Fibroblast of skin of left biceps (primary cell): ENCODE measurements around the gene ADIPOR2.
"Not testable (repeated sequence)": the region's sequence is repeated elsewhere in the genome, so short reads cannot be mapped to it uniquely, and the experiment has no call there.

Experiments
- DNase-seq, 2 experiments: peaks; one replicate each; pipeline ENCODE4 v3.0.0-alpha.2; 2013; ENCODE audit warnings: low read depth in 2 of 2

ADIPOR2 gene

DNA sequence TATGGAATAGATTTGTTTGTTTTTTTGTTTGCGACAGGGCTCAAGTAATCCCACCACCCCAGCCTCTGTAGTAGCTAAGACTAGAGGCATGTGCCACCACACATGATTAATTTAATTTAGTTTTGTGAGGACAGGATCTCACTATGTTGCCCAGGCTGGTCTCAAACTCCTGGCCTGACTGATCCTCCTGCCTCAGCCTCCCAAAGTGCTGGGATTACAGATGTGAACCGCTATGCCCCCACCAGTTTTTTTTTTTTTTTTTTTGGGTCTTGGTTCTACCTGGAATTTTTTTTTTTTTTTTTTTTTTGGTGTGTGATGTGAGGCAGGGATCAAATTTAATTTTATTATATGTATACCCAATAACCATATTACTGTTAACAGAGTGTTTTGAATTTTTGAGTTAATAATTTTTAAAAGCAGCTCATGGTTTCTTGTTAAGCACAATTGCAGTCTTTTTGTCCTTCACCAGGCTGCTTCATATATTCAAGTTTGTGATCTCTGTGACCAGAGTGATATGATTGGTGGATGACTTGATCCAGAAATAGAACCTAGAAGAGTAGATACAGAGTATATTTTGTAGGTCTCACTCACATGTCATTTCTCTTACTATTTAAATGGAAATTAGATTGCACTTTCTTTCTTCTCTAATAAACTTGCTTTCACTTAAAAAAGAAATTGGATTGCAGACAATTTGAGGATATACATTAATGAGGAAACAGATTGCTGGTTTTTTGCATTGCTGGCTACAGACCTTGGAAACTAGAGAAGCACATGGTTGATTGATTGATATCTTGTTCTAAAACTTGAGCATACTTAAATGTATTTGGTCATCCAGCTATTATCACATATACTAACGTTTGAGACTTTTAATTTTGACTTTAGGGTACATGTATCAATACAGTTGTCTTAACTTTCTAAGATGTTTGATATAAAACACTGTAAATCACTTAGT lies 13.2 kb downstream of the ADIPOR2 start:
- DNase-seq: no peak

DNA sequence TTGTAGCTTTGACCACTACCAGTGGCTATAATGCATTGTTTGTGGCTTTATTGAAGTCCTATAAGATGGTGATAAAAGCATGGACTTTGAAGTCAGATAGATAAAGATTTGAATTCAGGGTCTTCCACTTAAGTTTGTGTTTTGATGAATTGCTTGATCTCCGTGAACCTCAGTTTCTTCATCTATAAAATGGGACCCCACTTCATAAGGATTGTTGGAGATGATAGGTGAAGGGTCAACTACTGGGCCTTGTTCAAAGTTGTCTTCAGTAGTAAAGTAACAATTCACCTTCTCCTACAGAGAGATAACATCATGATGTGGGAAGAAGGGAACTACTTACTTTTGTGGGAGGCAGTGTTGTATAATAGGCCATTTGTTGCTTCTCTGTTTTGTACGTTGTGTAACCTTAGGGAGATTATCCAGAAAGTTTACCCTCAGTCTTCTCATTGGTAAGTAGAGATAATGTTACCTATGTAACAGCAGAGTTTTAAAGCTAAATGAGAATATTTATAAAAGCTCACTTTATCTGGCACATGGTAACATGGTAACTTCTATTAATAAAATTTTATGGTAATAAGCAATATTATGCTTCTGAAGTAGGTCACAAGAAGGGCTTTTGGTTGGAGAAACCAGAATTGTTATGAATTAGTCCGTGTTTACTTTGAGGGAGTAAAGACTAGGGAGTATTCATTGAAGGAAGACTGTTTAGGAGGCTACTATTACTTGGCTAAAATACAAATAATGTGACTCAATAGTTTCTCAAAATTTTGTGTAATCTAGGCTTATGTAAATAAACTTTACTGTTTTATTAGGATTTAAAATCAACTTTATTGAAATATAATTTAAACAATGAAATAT lies 15.1 kb downstream of the ADIPOR2 start:
- DNase-seq: no peak

DNA sequence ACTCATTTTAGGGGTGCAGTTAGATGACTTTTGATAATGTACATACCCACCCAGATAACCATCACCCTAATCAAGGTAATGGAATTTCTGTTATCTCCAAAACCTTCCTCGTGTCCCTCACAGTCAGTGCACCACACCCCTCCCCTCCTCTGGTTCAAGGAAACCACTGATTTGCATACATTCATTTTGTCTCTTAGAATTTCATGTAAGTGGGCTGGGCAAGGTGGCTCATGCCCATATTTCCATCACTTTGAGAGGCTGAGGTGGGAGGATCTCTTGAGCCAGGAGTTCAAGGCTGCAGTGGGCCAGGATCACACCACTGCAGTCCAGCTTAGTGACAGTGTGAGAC lies 15.7 kb downstream of the ADIPOR2 start:
- no peak for DNase-seq

DNA sequence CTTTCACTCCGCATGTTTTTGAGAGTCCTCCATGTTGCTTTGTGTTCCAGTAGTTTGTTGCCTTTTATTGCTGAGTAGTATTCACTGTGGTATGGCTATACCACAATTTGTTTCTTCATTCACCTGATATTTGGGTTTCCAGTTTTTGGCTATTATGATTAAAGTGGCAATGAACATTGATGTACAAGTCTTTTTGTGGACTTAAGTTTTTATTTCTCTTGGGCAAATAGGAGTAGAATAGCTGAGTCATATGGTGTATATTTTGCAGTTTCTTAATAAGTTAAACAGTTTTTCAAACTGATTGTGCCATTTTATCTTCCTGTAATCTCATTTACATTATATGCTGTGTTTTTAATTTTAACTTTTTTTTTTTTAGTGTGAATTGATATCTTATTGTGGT lies 16.2 kb downstream of the ADIPOR2 start:
- no peak for DNase-seq

DNA sequence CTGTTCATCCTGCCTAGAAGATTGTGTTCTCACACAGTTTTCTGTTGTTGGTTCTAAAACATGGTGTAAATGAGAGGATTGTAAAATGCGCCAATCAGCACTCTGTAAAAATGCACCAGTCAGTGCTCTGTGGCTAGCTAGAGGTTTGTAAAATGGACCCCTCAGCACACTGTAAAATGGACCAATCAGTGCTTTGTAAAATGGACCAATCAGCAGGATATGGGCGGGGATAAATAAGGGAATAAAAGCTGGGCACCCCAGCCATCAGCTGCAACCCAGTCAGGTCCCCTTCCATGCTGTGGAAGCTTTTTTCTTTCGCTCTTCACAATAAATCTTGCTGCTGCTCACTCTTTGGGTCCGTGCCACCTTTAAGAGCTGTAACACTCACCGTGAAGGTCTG lies 19.1 kb downstream of the ADIPOR2 start:
- DNase-seq: not testable (repeated sequence)

DNA sequence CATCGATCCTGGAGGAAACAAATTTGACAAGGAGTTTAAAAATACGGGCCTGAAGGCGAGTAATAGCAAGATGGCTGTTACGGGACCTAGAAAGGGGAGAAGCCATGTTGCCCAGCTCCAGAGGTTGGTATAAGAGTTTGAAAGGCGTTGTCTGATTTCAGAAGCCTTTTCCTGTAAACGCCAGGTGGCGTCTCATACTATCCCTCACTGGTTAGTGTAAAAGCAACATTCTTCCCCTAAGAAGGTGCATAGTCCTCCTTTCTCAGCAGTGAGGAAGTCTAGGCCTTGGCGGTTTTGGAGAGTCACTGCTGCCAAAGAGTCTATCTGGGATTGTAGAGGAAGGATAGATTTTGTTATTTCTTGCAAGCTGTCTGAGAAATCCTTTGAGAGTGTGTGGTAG lies 20.0 kb downstream of the ADIPOR2 start:
- DNase-seq: not testable (repeated sequence)

DNA sequence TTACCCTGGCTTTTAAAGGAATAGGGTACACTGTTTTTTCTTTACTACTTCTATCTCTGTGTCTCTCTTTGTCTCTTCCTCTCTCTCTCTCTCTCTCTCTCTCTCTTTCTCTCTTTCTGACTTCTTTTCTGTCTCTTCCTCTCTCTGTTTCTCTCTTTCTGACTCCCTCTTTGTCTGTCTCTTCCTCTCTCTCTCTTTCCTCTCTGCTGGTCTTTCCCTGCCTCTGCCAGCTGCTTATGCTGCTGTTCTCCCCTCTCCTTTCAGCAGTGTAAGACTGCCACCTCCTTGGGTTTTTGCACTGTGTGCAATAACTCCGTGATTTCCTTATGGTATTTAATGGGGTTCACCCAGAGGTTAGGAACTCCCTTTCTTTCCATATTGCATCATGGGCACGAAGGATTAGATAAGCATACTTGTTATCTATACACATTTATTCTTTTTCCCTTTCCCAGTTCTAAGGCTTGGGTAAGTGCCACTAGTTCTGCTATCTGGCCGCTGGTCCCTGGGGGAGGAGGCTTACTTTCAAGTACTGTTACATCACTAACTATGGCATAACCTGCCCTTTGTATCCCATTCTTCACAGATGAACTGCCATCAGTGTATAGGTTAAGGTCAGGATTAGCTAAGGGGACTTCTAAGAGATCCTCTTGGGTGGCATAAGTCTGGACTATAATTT lies 20.8 kb downstream of the ADIPOR2 start:
- DNase-seq: not testable (repeated sequence)

DNA sequence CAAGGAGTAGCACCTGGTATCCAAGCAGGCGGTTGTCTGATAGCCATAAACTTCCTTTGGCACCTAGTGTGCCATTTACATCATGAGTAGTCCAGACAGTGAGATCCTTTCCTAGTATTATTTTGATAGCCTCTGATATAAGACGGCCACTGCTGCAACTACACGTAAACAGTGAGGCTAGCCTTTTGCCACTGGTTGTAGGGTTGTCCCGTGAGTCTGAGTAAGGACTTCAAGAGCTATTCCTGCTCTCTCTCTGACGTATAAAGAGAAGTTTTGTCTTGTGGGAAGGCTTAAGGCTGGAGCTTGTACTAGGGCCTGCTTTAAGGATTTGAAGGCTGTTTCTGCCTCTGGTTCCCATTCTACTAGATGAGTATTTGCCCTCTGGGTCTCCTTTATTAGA lies 21.4 kb downstream of the ADIPOR2 start:
- not testable (repeated sequence) for DNase-seq

DNA sequence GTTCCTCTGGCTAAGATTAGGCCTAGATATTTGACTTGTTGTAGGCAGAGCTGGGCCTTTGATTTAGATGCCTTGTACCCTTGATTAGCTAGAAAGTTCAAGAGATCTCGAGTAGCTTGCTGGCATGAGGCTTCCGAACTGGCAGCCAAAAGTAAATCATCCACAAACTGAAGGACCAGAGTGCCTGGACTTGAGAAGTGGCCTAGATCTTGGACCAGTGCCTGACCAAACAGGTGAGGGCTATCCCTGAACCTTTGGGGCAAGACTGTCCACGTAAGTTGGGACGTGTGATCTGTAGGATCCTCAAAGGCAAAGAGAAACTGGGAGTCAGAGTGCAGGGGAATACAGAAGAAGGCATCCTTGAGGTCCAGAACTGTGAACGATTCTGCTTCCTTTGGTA lies 22.0 kb downstream of the ADIPOR2 start:
- DNase-seq: not testable (repeated sequence)

DNA sequence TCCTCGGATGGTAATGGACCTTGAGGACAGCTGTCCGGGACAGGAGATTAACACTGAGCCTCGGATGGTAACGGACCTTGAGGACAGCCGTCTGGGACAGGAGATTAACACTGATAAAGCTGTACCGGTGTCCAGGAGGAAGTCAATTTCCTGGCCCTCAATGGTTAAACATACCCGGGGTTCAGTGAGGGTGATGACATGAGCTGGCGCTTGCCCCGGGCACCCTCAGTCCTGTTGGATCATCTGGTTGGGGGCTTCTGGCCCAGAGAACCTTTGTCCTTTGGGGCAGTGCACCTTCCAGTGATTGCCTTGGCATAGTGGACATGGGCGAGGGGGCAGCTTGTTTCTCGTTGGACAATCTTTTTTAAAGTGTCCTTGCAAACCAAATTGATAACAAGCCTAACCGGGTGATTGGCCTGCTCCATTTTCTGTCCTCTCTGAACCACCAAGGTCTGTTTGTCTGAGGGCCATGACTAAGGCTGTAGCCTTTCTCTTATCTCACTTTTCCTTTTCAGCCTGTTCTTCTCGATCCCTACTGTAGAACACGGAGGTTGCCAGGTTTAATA lies 23.0 kb downstream of the ADIPOR2 start:
- DNase-seq: not testable (repeated sequence)

DNA sequence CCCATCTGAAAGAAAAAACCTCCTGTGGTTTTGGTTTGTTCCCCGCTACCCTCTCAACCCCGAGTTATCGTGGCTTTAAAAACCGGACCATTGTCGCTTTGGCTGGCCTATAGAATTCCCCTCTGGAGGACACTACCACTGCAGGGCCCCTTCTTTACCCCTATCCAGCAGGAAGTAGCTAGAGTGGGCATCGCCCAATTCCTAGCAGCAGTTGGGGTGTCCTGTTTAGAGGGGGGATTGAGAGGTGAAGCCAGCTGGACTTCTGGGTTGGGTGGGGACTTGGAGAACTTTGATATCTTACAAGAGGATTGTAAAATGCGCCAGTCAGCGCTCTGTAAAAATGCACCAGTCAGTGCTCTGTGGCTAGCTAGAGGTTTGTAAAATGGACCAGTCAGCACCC lies 24.6 kb downstream of the ADIPOR2 start:
- not testable (repeated sequence) for DNase-seq

DNA sequence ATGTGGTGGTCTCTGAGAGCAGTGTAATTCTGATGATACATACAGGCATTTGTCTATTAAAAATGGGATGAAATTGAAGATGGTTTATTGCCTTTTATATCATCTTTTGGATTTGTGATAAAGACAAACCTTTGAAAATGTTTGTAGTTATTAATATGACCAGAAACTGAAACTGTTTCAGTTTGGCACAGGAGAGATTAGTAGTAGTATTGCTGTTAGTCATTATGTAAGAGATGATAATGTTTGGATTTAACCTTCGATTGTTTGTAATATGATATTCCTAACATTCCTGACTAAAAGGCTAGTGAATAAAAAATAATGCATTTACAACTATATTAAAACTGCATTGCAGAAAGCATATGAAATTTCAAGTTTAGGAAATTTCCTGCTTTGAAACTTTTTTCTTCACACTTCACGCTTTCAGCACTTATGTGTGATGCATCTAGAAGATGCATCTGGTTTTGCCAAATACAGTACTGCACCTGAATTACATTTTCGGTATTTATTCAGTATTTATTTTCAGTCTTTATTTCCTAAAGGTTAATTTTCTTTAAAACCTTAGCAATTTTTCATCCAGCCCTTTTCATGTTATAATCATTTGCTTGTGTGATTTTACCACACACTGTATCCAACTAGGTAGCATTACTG lies 25.5 kb downstream of the ADIPOR2 start:
- no peak for DNase-seq

DNA sequence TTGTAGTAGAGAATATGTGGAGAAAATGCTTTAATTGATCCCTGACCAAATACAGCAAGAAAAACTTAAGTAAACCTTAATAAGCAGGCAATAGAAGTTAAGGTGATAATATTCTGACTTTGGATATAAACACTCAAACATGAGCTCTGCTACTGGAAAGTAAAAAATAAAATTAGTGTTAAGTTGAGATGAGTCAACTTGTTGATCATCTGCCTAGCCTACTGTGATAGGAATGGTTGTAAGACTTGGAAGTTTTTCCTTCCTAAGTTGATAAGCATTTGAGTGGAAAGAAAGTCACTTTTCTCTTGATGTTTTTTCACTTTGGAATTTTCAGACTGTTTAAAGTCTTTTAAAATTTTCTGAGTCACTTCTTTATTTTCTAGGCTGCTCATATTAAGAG lies 26.0 kb downstream of the ADIPOR2 start:
- DNase-seq: no peak

DNA sequence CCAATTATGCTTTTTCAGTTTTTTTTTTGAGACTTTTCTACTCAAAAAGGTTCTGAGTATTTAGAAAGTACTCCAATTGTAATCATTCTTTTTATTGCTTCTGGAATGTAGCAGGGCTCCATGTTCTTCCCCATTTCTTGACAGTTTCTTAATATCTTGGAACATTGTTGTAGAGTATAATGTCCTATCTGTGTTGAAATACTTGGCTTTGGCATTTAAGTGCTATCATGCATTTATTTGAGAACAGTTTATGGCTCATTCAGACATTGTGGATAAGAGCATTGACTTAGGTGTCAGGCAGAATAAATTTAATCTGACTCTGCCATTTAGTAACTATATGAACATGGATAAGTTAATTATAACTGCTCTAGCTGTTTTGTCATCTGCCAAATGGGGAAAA lies 28.3 kb downstream of the ADIPOR2 start:
- no peak for DNase-seq

DNA sequence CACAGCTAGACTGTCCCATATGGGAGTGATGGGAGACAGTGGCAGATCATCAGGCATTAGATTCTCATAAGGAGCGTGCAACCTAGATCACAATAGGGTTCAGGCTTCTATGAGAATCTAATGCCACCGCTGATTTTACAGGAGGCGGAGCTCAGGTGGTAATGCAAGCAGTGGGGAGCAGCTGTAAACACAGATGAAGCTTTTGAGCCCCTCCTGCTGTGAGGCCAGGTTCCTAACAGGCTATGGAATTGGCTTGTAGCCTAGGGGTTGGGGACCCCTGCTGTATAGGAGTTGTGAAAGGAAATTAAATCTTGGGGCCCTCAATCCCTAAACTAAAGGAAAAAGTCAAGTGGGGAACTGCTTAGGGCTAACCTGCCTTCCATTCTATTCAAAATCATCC lies 29.6 kb downstream of the ADIPOR2 start:
- DNase-seq: no peak

DNA sequence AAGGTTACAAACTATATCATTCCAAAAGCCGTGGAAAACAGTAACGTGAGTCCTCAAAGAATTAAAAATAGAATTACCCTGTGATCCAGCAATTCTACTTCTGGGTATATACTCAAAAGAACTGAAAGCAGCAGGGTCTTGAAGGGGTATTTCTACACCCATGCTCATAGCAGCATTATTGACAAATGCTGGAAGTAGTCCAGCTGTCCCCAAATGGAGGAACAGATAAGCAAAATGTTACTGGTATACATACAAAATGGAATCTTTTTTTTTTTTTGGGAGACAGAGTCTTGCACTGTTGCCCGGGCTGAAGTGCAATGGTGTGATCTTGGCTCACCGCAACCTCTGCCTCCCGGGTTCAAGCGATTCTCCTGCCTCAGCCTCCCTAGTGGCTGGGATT lies 32.9 kb downstream of the ADIPOR2 start:
- DNase-seq: no peak

DNA sequence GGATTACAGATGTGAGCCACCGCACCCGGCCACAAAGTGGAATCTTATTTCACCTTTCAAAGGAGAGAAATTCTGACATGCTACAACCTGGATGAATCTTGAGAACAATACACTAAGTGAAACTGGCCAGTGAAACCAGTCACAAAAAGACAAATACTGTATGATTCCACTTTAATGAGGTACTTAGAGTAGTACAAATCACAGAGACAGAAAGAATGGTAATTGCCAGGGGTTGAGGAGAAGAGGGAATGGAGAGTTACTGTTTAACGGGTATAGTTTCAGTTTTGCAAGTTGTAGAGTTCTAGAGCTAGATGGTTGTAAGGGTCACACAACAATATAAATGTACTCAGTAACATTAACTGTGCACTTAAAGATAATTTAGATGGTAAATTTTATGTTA lies 33.4 kb downstream of the ADIPOR2 start:
- DNase-seq: no peak

DNA sequence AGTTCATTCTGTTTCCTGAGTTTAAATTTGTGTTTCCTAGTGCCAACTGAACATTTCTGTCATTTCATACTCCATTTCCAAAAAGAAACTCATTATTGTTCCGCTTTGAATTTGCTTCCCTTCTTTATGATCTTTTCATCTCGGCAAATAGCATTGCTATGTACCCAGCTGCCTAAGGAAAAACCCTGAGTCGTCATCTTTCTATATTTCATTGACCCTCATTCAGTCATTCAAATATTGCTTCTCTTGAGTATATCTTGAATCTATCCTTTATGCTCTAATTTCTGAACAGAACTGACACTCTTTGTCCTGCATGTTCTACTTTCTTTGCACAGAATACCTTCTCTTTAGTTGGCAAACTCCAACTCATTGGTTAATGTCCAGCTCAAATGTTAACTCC lies 35.9 kb downstream of the ADIPOR2 start:
- DNase-seq: no peak

DNA sequence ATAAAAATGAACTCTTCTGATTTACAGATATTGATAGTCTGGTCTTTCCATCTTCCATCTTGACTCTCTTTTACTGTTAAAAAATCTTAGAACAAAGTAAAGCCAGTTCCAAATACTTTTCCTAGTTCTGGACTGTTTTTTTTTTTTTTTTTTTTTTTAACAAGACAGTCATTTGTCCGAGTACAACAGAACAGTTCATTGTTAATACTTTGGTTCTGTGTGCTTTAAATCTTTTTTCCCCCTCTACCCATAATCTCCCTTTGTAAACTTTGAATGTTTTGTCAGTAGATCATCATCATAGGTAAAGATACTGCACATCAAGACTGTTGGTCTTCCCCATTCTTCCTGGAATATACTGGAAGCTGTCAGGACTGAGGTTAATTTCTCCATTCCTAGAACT lies 38.0 kb downstream of the ADIPOR2 start:
- DNase-seq: no peak

DNA sequence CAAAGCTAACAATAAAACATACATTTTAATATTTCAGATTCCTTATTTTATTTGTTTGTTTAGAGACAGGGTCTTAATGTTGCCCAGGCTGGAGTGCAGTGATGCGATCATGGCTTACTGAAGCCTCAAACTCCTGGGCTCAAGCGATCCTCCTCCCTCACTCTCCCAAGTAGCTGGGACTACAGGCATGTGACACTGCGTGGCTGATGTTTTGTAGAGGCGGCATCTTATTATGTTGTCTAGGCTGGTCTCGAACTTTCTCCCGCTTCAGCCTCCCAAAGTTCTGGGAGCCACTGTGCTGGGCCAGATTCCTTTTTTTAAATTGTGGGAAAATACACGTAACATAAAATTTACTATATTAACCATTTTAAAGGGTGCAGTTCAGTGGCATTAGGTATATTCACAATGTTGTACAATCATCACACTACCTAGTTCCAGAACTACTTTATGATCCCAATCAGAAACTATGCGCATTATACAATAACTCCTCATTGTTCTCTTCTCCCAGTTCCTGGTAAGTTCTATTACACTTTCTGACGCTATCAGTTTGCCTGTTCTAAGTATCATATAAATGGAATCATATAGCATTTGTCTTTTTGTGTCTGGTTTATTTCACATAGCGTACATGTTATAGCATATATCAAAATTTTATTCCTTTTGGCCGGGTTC lies 40.3 kb downstream of the ADIPOR2 start:
- DNase-seq: no peak

DNA sequence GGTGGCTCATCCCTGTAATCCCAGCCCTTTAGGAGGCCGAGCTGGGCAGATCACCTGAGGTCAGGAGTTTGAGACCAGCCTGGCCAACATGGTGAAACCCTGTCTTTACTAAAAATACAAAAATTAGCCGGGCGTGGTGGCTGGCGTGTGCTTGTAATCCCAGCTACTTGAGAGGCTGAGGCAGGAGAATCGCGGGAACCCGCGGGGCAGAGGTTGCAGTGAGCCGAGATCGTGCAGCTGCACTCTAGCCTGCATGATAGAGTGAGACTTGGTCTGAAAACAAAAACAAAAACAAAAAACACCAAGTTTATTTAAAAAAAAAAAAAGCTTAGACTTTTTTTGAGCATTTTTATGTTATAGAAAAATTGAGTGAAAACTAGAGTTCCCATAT lies 40.8 kb downstream of the ADIPOR2 start:
- not testable (repeated sequence) for DNase-seq
